Measurements from ENCODE around the gene SLC5A12.

SLC5A12 gene

GRCh38 chr11:26721948-26722475 is at the start of gene SLC5A12:
TSS of gene SLC5A12 (minus strand) at chr11:26722060. CDS start at chr11:26721714, 346 bp downstream.
- Histone ChIP-seq H3K4me1 (ENCODE audit: low read length) (no peaks in the 10 kb centered on the region), H3K27ac (ENCODE audit: low read length) (no peak within 1 kb of the TSS), H3K9ac (ENCODE audit: low read length) (no peak within 1 kb of the TSS), H3K36me3 (replicated peaks; ENCODE audit: low read depth, low read length) (no peaks in the 10 kb centered on the region), H3K79me2 (ENCODE audit: low read length) (no peaks in the 10 kb centered on the region), H3K9me3 (ENCODE audit: insufficient read depth, low read length) (no peaks in the 10 kb centered on the region), H3K4me3 (ENCODE audit: low read length) (no peak within 1 kb of the TSS), H3K4me2 (ENCODE audit: low read length) (no peak within 1 kb of the TSS), H3K27me3 (ENCODE audit: low read depth, low read length) (no peaks in the 10 kb centered on the region), H4K20me1 (ENCODE audit: insufficient read depth, low read length) (no peaks in the 10 kb centered on the region), H2AFZ (ENCODE audit: low read depth, low read length) (no peak within 1 kb of the TSS)
- TF ChIP-seq CTCF (IDR thresholded peaks at IDR 0.05; ENCODE audit: low read depth, low read length): no peak
- TF ChIP-seq EZH2phosphoT487 (IDR thresholded peaks at IDR 0.05; ENCODE audit: low read depth): no peak

GRCh38 chr11:26769027-26769426 is 47.2 kb upstream of the SLC5A12 start:
- Histone ChIP-seq H4K20me1 (ENCODE audit: insufficient read depth, low read length) (no peaks in the 10 kb centered on the region), H3K4me1 (ENCODE audit: low read length) (peaks cover 8% of the 10 kb centered on the region), H3K4me2 (ENCODE audit: low read length) (no peak overlapping the region), H3K27ac (ENCODE audit: low read length) (no peak overlapping the region), H3K27me3 (ENCODE audit: low read depth, low read length) (peaks cover 5% of the 10 kb centered on the region; the same call in 1 of the 2 replicates), H3K36me3 (replicated peaks; ENCODE audit: low read depth, low read length) (no peaks in the 10 kb centered on the region), H3K4me3 (ENCODE audit: low read length) (no peak overlapping the region), H2AFZ (ENCODE audit: low read depth, low read length) (no peak overlapping the region), H3K9ac (ENCODE audit: low read length) (no peak overlapping the region), H3K9me3 (ENCODE audit: insufficient read depth, low read length) (no peaks in the 10 kb centered on the region), H3K79me2 (ENCODE audit: low read length) (no peaks in the 10 kb centered on the region)
- TF ChIP-seq EZH2phosphoT487 (IDR thresholded peaks at IDR 0.05; ENCODE audit: low read depth): no peak
- TF ChIP-seq CTCF (IDR thresholded peaks at IDR 0.05; ENCODE audit: low read depth, low read length): no peak

GRCh38 chr11:26767060-26767459 is 45.2 kb upstream of the SLC5A12 start:
- Histone ChIP-seq H3K36me3 (replicated peaks; ENCODE audit: low read depth, low read length) (no peaks in the 10 kb centered on the region), H3K9ac (ENCODE audit: low read length) (no peak overlapping the region), H2AFZ (ENCODE audit: low read depth, low read length) (no peak overlapping the region), H3K27ac (ENCODE audit: low read length) (no peak overlapping the region), H3K27me3 (ENCODE audit: low read depth, low read length) (no peaks in the 10 kb centered on the region), H3K9me3 (ENCODE audit: insufficient read depth, low read length) (no peaks in the 10 kb centered on the region), H4K20me1 (ENCODE audit: insufficient read depth, low read length) (no peaks in the 10 kb centered on the region), H3K4me2 (ENCODE audit: low read length) (no peak overlapping the region), H3K79me2 (ENCODE audit: low read length) (no peaks in the 10 kb centered on the region), H3K4me3 (ENCODE audit: low read length) (no peak overlapping the region), H3K4me1 (ENCODE audit: low read length) (peaks cover 7% of the 10 kb centered on the region)
- TF ChIP-seq EZH2phosphoT487 (IDR thresholded peaks at IDR 0.05; ENCODE audit: low read depth) (no peak), CTCF (IDR thresholded peaks at IDR 0.05; ENCODE audit: low read depth, low read length) (no peak)

- H3K4me1 ChIP-seq (ENCODE audit: low read length): peaks cover 18% of the 10 kb centered on the region
- no peak overlapping the region for H3K4me2 ChIP-seq (ENCODE audit: low read length)
- H3K27me3 ChIP-seq (ENCODE audit: low read depth, low read length): no peaks in the 10 kb centered on the region
- no peak overlapping the region for H2AFZ ChIP-seq (ENCODE audit: low read depth, low read length)
- H4K20me1 ChIP-seq (ENCODE audit: insufficient read depth, low read length): no peaks in the 10 kb centered on the region
- H3K36me3 ChIP-seq (replicated peaks; ENCODE audit: low read depth, low read length): no peaks in the 10 kb centered on the region
- H3K79me2 ChIP-seq (ENCODE audit: low read length): no peaks in the 10 kb centered on the region
- H3K27ac ChIP-seq (ENCODE audit: low read length): no peak overlapping the region
- H3K4me3 ChIP-seq (ENCODE audit: low read length): no peak overlapping the region
- no peak overlapping the region for H3K9ac ChIP-seq (ENCODE audit: low read length)
- H3K9me3 ChIP-seq (ENCODE audit: insufficient read depth, low read length): no peaks in the 10 kb centered on the region
- TF ChIP-seq EZH2phosphoT487 (IDR thresholded peaks at IDR 0.05; ENCODE audit: low read depth): no peak
Observed at GRCh38 chr11:26765323-26765722, 43.5 kb upstream of the SLC5A12 start.

Data from OCI-LY3 (cell line).